Chondrocyte (in vitro differentiated cells): Measurements from ENCODE around the gene PRTN3. TPM values are rescaled to one million over a fixed set of nuclear protein-coding genes. Genes with fewer than 3 reads are reported as not detected.
"Not testable (repeated sequence)": the region's sequence is repeated elsewhere in the genome, so short reads cannot be mapped to it uniquely, and the experiment has no call there.

ENCODE experiments used
- DNase-seq: peaks from one replicate; pipeline ENCODE4 v3.0.0; 2021; ENCODE audit warnings: mixed read lengths, low spot score
- H3K27ac Mint-ChIP-seq: one replicate; pipeline ENCODE4 v1.8.0; 2021; ENCODE audit warnings: mild to moderate bottlenecking, moderate library complexity, mixed read lengths; ENCODE audit not compliant: unreplicated experiment
- H3K27me3 Mint-ChIP-seq: 2 replicates; pipeline ENCODE4 v1.8.0; 2021; ENCODE audit warnings: low read depth, mixed read lengths
- H3K36me3 Mint-ChIP-seq: 2 replicates; pipeline ENCODE4 v1.8.0; 2021; ENCODE audit warnings: low read depth, mixed read lengths
- H3K4me1 Mint-ChIP-seq: 2 replicates; pipeline ENCODE4 v1.8.0; 2021; ENCODE audit warnings: low read depth, mild to moderate bottlenecking, mixed read lengths
- H3K4me3 Mint-ChIP-seq: one replicate; pipeline ENCODE4 v1.8.0; 2021; ENCODE audit warnings: mild to moderate bottlenecking, moderate library complexity, mixed read lengths; ENCODE audit not compliant: unreplicated experiment
- H3K9me3 Mint-ChIP-seq: 2 replicates; pipeline ENCODE4 v1.8.0; 2021; ENCODE audit warnings: low read depth, mixed read lengths
- CTCF ChIP-seq: fragments of 200-600 bp; sonication (generic); IDR thresholded peaks from 2 replicates; pipeline ENCODE4 v1.5.0; 2021; ENCODE audit warnings: antibody characterized with exemption, mild to moderate bottlenecking, moderate library complexity
- total RNA-seq: library from RNA; stranded (reverse); gene quantifications from 3 replicates; pipeline ENCODE4 v1.2.1, GENCODE V29; 2021

Gene PRTN3
- total RNA-seq, 1 donor from 2014 or later, result not detected

- Mint-ChIP-seq H3K27me3 (peaks cover 4% of the 10 kb centered on the region), H3K4me1 (peaks cover 3% of the 10 kb centered on the region), H3K27ac (no peak overlapping the region), H3K9me3 (no peaks in the 10 kb centered on the region), H3K36me3 (no peaks in the 10 kb centered on the region), H3K4me3 (no peak overlapping the region)
- TF ChIP-seq CTCF, result no peak
- peak; percentile 61 for DNase-seq
Observed at GRCh38 chr19:831407-832369, 9.1 kb upstream of the PRTN3 start.

- TF ChIP-seq CTCF, result no peak
- Mint-ChIP-seq H3K4me1 (peaks cover 3% of the 10 kb centered on the region), H3K27me3 (peaks cover 4% of the 10 kb centered on the region), H3K4me3 (no peak overlapping the region), H3K9me3 (no peaks in the 10 kb centered on the region), H3K27ac (no peak overlapping the region), H3K36me3 (no peaks in the 10 kb centered on the region)
- no peak for DNase-seq
Observed at GRCh38 chr19:834216-834615, 6.6 kb upstream of the PRTN3 start.

DNA sequence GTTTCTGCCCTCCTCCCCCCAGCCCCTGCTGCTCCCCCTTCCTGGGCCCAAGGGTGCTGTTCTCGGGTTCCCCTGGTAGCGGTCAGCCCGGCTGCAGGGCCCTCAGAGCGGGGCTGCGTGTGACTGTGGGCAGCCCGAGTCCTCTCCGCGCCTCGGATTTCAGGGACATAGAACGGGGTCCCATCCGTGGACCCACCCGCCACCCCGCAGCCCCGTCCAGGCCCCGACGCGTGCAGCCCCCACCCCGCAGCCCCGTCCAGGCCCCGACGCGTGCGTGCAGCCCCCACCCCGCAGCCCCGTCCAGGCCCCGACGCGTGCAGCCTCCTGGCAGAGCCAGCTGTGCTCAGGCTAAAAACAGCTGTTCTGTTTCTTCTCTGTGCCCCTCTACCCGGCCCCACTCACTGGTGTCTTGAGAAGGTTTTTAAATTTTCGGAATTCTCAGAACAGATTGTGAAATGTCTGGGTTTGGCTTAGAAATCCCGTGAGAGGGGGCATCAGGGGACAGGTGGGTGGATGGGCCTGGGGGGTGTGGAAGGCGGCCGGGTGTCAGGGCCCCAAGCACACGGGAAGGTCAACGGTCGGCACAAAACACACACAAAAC, 5.5 kb upstream of the PRTN3 start:
- Mint-ChIP-seq H3K4me1 (peaks cover 3% of the 10 kb centered on the region), H3K9me3 (no peaks in the 10 kb centered on the region), H3K36me3 (no peaks in the 10 kb centered on the region), H3K4me3 (no peak overlapping the region), H3K27ac (no peak overlapping the region), H3K27me3 (peaks cover 4% of the 10 kb centered on the region)
- no peak for DNase-seq
- TF ChIP-seq CTCF, result no peak

DNA sequence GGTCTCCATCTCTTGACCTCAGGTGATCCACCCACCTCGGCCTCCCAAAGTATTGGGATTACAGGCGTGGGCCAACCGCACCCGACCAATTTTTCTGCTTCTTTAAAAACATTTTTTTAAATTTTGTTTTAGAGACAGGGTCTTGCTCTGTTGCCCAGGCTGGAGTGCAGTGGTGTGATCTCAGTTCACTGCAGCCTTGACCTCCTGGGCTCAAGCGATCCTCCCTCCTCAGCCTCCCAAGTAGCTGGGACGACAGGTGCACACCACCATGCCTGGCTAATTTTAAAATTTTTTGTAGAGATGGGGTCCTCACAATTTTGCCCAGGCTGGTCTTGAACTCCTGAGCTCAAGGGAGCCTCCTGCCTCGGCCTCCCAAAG, 2.0 kb downstream of the PRTN3 start:
- H3K36me3 Mint-ChIP-seq, H3K27ac Mint-ChIP-seq, DNase-seq, H3K9me3 Mint-ChIP-seq, H3K4me1 Mint-ChIP-seq, H3K4me3 Mint-ChIP-seq: not testable (repeated sequence)
- peaks cover 15% of the 10 kb centered on the region for H3K27me3 Mint-ChIP-seq

DNA sequence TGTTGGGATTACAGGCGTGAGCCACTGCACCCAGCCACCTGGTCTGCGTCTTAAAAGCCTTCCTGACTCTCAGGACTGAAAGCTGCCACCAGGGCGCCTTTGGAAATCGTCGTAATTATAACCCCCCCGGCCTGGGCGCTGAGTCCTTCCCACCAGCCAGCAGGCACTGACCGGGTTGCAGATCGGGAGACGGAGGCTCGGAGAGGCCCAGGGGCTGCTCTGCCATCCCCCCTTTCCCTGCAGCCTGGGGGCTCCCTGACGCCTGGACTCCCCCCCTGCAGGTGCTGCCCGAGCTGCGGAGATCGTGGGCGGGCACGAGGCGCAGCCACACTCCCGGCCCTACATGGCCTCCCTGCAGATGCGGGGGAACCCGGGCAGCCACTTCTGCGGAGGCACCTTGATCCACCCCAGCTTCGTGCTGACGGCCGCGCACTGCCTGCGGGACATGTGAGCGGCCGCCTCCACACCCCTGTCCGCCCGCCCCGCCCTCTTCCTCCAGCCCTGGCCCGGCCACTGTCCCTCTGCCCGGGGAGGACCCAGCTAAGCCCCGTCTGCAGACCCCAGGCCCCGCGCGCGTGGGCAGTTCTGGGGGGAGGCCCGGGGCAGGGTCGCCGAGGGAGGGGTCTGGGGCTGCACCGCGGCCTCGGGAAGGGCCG, 2.5 kb downstream of the PRTN3 start:
- peak overlapping the region; percentile 9 for H3K4me3 Mint-ChIP-seq
- H3K4me1 Mint-ChIP-seq, result peaks cover 7% of the 10 kb centered on the region
- no peak for TF ChIP-seq CTCF
- H3K36me3 Mint-ChIP-seq, result peaks cover 1% of the 10 kb centered on the region
- H3K27ac Mint-ChIP-seq, result no peak overlapping the region
- H3K9me3 Mint-ChIP-seq, result no peaks in the 10 kb centered on the region
- peaks cover 15% of the 10 kb centered on the region for H3K27me3 Mint-ChIP-seq
- no peak for DNase-seq
